Tibial artery (tissue), 4 donors: ENCODE measurements around the gene RIN3.

Experiments used
- DNase-seq, 2 donors: peaks; one replicate each; pipeline ENCODE4 v3.0.0-alpha.2; 2019
- H3K27ac ChIP-seq, 2 donors: fragments of 200-600 bp; sonication (generic) in 1 of 2; 1 replicate in 1 of 2; 2 replicates in 1 of 2; pipeline ENCODE4 v1.5.1; 2018 to 2019; ENCODE audit warnings: mild to moderate bottlenecking in 1 of 2
- H3K27me3 ChIP-seq, 2 donors: fragments of 200-600 bp; sonication (generic) in 1 of 2; one replicate each; pipeline versions ENCODE4 v1.5.1 to v1.6.0; 2016 to 2019
- H3K36me3 ChIP-seq, 3 donors: fragments of 200-600 bp; sonication (generic) in 2 of 3; one replicate each; pipeline ENCODE4 v1.5.1; 2016 to 2019; ENCODE audit warnings: mild to moderate bottlenecking in 2 of 3
- H3K4me1 ChIP-seq, 4 donors: fragments of 200-600 bp; sonication (generic) in 2 of 4; 1 replicate in 3 of 4; 2 replicates in 1 of 4; pipeline ENCODE4 v1.5.1; 2016 to 2019
- H3K4me3 ChIP-seq, 2 donors: fragments of 200-600 bp; sonication (generic) in 1 of 2; 1 replicate in 1 of 2; 2 replicates in 1 of 2; pipeline ENCODE4 v1.5.1; 2018 to 2019; ENCODE audit warnings: mild to moderate bottlenecking in 2 of 2
- H3K9me3 ChIP-seq, 3 donors: fragments of 200-600 bp; sonication (generic) in 1 of 3; one replicate each; pipeline ENCODE4 v1.5.1; 2016 to 2019
- CTCF ChIP-seq, 2 experiments: fragments of 200-600 bp in 1 of 2; fragments of 450-650 bp in 1 of 2; IDR thresholded peaks; one replicate each; pipeline ENCODE4 v1.5.1; 2017 to 2019; ENCODE audit warnings: antibody characterized with exemption in 2 of 2, mild to moderate bottlenecking in 1 of 2, moderate library complexity in 1 of 2
- intact Hi-C: fragments of 100-400 bp; cut with DNase I; formaldehyde crosslinking; loops from one replicate; pipeline ENCODE4 v1.15.0; 2023; ENCODE audit warnings: low total_unique reads

The RIN3 gene

GRCh38 chr14:92575061-92575747 is 61.6 kb downstream of the RIN3 start:
- intact Hi-C loops = no loop called here
- no peak for DNase-seq
- Histone ChIP-seq H3K27me3 (no peaks in the 10 kb centered on the region), H3K27ac (no peak overlapping the region), H3K36me3 (peaks cover 0 to 22% (median 11%) of the 10 kb centered on the region in 3 donors), H3K4me3 (no peak overlapping the region), H3K4me1 (peaks cover 0 to 8% (median 0%) of the 10 kb centered on the region in 4 donors), H3K9me3 (no peaks in the 10 kb centered on the region)
- no peak for TF ChIP-seq CTCF (IDR thresholded peaks at IDR 0.05)

- H3K36me3 ChIP-seq = peaks cover 0 to 27% (median 15%) of the 10 kb centered on the region in 3 donors
- H3K4me1 ChIP-seq = peaks cover 0 to 8% (median 0%) of the 10 kb centered on the region in 4 donors
- intact Hi-C loops = no loop called here
- H3K9me3 ChIP-seq = no peaks in the 10 kb centered on the region
- H3K27ac ChIP-seq = no peak overlapping the region
- no peaks in the 10 kb centered on the region for H3K27me3 ChIP-seq
- H3K4me3 ChIP-seq = no peak overlapping the region
- no peak for TF ChIP-seq CTCF (IDR thresholded peaks at IDR 0.05)
- DNase-seq = peak in 1 of 2 donors; percentile 43
Observed at GRCh38 chr14:92575748-92576303, 62.2 kb downstream of the RIN3 start.

- H3K9me3 ChIP-seq = no peaks in the 10 kb centered on the region
- no peak overlapping the region for H3K4me3 ChIP-seq
- no peaks in the 10 kb centered on the region for H3K27me3 ChIP-seq
- H3K27ac ChIP-seq = no peak overlapping the region
- peaks cover 0 to 35% (median 15%) of the 10 kb centered on the region in 3 donors for H3K36me3 ChIP-seq
- H3K4me1 ChIP-seq = peaks cover 0 to 8% (median 0%) of the 10 kb centered on the region in 4 donors
- TF ChIP-seq CTCF (IDR thresholded peaks at IDR 0.05) = no peak
- intact Hi-C loops = no loop called here
- DNase-seq = no peak
Observed at GRCh38 chr14:92577321-92577742, 63.8 kb downstream of the RIN3 start.

- TF ChIP-seq CTCF (IDR thresholded peaks at IDR 0.05) = no peak
- H3K27ac ChIP-seq = peak overlapping the region in 1 of 2 donors; percentile 32
- H3K4me3 ChIP-seq = no peak overlapping the region
- H3K27me3 ChIP-seq = no peaks in the 10 kb centered on the region
- H3K36me3 ChIP-seq = peaks cover 0 to 35% (median 15%) of the 10 kb centered on the region in 3 donors
- H3K9me3 ChIP-seq = no peaks in the 10 kb centered on the region
- DNase-seq = peak in 1 of 2 donors; percentile 69
- peaks cover 0 to 8% (median 0%) of the 10 kb centered on the region in 4 donors for H3K4me1 ChIP-seq
- intact Hi-C loops = no loop called here
Observed at GRCh38 chr14:92578511-92578910, 64.9 kb downstream of the RIN3 start.

- DNase-seq = no peak
- no peaks in the 10 kb centered on the region for H3K27me3 ChIP-seq
- H3K4me1 ChIP-seq = peaks cover 0 to 8% (median 0%) of the 10 kb centered on the region in 4 donors
- H3K36me3 ChIP-seq = peaks cover 0 to 35% (median 15%) of the 10 kb centered on the region in 3 donors
- no peaks in the 10 kb centered on the region for H3K9me3 ChIP-seq
- TF ChIP-seq CTCF (IDR thresholded peaks at IDR 0.05) = no peak
- no peak overlapping the region for H3K27ac ChIP-seq
- no peak overlapping the region for H3K4me3 ChIP-seq
- intact Hi-C loops = no loop called here
Observed at GRCh38 chr14:92579244-92579936, 65.8 kb downstream of the RIN3 start.
